H9 (cell line): ENCODE data around the gene MLC1. TPM values are rescaled to one million over a fixed set of nuclear protein-coding genes. Genes with fewer than 3 reads are reported as not detected.

Source experiments
- DNase-seq: peaks from one replicate; pipeline ENCODE4 v3.0.0-alpha.2; 2017
- H2AFZ ChIP-seq: one replicate; pipeline ENCODE4 v1.6.1; 2013; ENCODE audit warnings: mild to moderate bottlenecking, low read length, control low read depth, moderate library complexity
- H2AK5ac ChIP-seq: 2 replicates; pipeline ENCODE4 v1.6.1; 2013; ENCODE audit warnings: low read length, control low read depth, mixed read lengths; ENCODE audit not compliant: insufficient read length
- H2BK120ac ChIP-seq: one replicate; pipeline ENCODE4 v1.6.1; 2013; ENCODE audit warnings: low read depth, mild to moderate bottlenecking, low read length, control low read depth, inconsistent platforms; ENCODE audit not compliant: poor library complexity, severe bottlenecking
- H2BK12ac ChIP-seq: 2 replicates; pipeline ENCODE4 v1.6.1; 2013; ENCODE audit warnings: low read length, control low read depth, mixed read lengths, low read depth; ENCODE audit not compliant: insufficient read length
- H2BK15ac ChIP-seq: 2 replicates; pipeline ENCODE4 v1.6.1; 2013; ENCODE audit warnings: low read depth, low read length, control low read depth
- H2BK20ac ChIP-seq: one replicate; pipeline ENCODE4 v1.6.1; 2013; ENCODE audit warnings: low read depth, mild to moderate bottlenecking, low read length, control low read depth, inconsistent platforms; ENCODE audit not compliant: poor library complexity, severe bottlenecking
- H2BK5ac ChIP-seq: 2 replicates; pipeline ENCODE4 v1.6.1; 2013; ENCODE audit warnings: low read length, control low read depth, mixed read lengths; ENCODE audit not compliant: insufficient read length
- H3K14ac ChIP-seq: 2 replicates; pipeline ENCODE4 v1.6.1; 2013; ENCODE audit warnings: low read length, control low read depth; ENCODE audit not compliant: insufficient read depth
- H3K18ac ChIP-seq: 2 replicates; pipeline ENCODE4 v1.6.1; 2013; ENCODE audit warnings: low read depth, mild to moderate bottlenecking, mixed read lengths, low read length, control low read depth; ENCODE audit not compliant: insufficient read length
- H3K23ac ChIP-seq: 2 replicates; pipeline ENCODE4 v1.6.1; 2013; ENCODE audit warnings: low read length, control low read depth, mixed read lengths, low read depth; ENCODE audit not compliant: insufficient read length
- H3K23me2 ChIP-seq: 2 replicates; pipeline ENCODE4 v1.6.1; 2013; ENCODE audit warnings: low read depth, mild to moderate bottlenecking, mixed read lengths, low read length, control low read depth; ENCODE audit not compliant: insufficient read length, poor library complexity, severe bottlenecking
- H3K27ac ChIP-seq: 2 replicates; pipeline ENCODE4 v1.5.1; 2013; ENCODE audit warnings: low read length, control low read depth, mixed read lengths, low read depth; ENCODE audit not compliant: insufficient read length
- H3K27me3 ChIP-seq: 2 replicates; pipeline ENCODE4 v1.6.1; 2013; ENCODE audit warnings: low read length, control low read depth, inconsistent platforms; ENCODE audit not compliant: insufficient read depth
- H3K4ac ChIP-seq: 2 replicates; pipeline ENCODE4 v1.6.1; 2013; ENCODE audit warnings: low read depth, mild to moderate bottlenecking, control low read depth, inconsistent platforms, low read length, moderate library complexity
- H3K4me1 ChIP-seq: 2 replicates; pipeline ENCODE4 v1.6.1; 2013; ENCODE audit warnings: low read length, control low read depth, inconsistent platforms; ENCODE audit not compliant: insufficient read depth
- H3K4me2 ChIP-seq: 2 replicates; pipeline ENCODE4 v1.6.1; 2013; ENCODE audit warnings: low read length, control low read depth, mixed read lengths; ENCODE audit not compliant: insufficient read length, insufficient read depth
- H3K56ac ChIP-seq: 2 replicates; pipeline ENCODE4 v1.6.1; 2013; ENCODE audit warnings: low read depth, mild to moderate bottlenecking, mixed read lengths, low read length, control low read depth; ENCODE audit not compliant: insufficient read length
- H3K79me1 ChIP-seq: 2 replicates; pipeline ENCODE4 v1.6.1; 2013; ENCODE audit warnings: low read depth, mild to moderate bottlenecking, moderate library complexity, low read length, control low read depth, inconsistent platforms; ENCODE audit not compliant: insufficient read depth, poor library complexity, severe bottlenecking
- H3K79me2 ChIP-seq: 2 replicates; pipeline ENCODE4 v1.6.1; 2013; ENCODE audit warnings: low read length, control low read depth, inconsistent platforms; ENCODE audit not compliant: insufficient read depth
- H3K9ac ChIP-seq: 2 replicates; pipeline ENCODE4 v1.6.1; 2013; ENCODE audit warnings: low read length, control low read depth, mixed read lengths; ENCODE audit not compliant: insufficient read length; ENCODE audit errors: extremely low read depth
- H3K9me3 ChIP-seq: one replicate; pipeline ENCODE4 v1.6.1; 2013; ENCODE audit warnings: low read depth, low read length, inconsistent platforms; ENCODE audit not compliant: control insufficient read depth
- H3T11ph ChIP-seq: one replicate; pipeline ENCODE4 v1.6.1; 2013; ENCODE audit warnings: mild to moderate bottlenecking, low read length, control low read depth, inconsistent platforms
- H4K20me1 ChIP-seq: one replicate; pipeline ENCODE4 v1.6.1; 2013; ENCODE audit not compliant: control insufficient read depth, insufficient read length, insufficient read depth
- H4K5ac ChIP-seq: 2 replicates; pipeline ENCODE4 v1.6.1; 2013; ENCODE audit warnings: low read depth, mild to moderate bottlenecking, mixed read lengths, low read length, control low read depth; ENCODE audit not compliant: insufficient read length
- H4K8ac ChIP-seq: replicated peaks from 2 replicates; pipeline ENCODE4 v1.6.1; 2013; ENCODE audit warnings: low read length, control low read depth, mixed read lengths, low read depth; ENCODE audit not compliant: insufficient read length
- H4K91ac ChIP-seq: 2 replicates; pipeline ENCODE4 v1.6.1; 2013; ENCODE audit warnings: low read depth, mild to moderate bottlenecking, moderate library complexity, mixed read lengths, low read length, control low read depth; ENCODE audit not compliant: insufficient read length
- H3K27ac Mint-ChIP-seq, 3 experiments: 2 replicates in 2 of 3; 3 replicates in 1 of 3; pipeline ENCODE4 v1.8.0; 2020 to 2021; ENCODE audit warnings: mixed read lengths in 3 of 3, mild to moderate bottlenecking in 1 of 3, moderate library complexity in 1 of 3
- H3K27me3 Mint-ChIP-seq: 2 replicates; pipeline ENCODE4 v1.8.0; 2021; ENCODE audit warnings: low read depth, mild to moderate bottlenecking, moderate library complexity, mixed read lengths
- H3K36me3 Mint-ChIP-seq, 3 experiments: 2 replicates in 2 of 3; 3 replicates in 1 of 3; pipeline ENCODE4 v1.8.0; 2020 to 2021; ENCODE audit warnings: low read depth in 3 of 3, mixed read lengths in 3 of 3; ENCODE audit not compliant: insufficient read depth in 1 of 3
- H3K4me1 Mint-ChIP-seq, 2 experiments: 2 replicates each; pipeline ENCODE4 v1.8.0; 2020; ENCODE audit warnings: mixed read lengths in 2 of 2
- H3K4me3 Mint-ChIP-seq, 2 experiments: 2 replicates in 1 of 2; 3 replicates in 1 of 2; pipeline ENCODE4 v1.8.0; 2020 to 2021; ENCODE audit warnings: mild to moderate bottlenecking in 2 of 2, mixed read lengths in 2 of 2, moderate library complexity in 1 of 2
- H3K9me3 Mint-ChIP-seq, 2 experiments: 2 replicates in 1 of 2; 3 replicates in 1 of 2; pipeline ENCODE4 v1.8.0; 2020; ENCODE audit warnings: mild to moderate bottlenecking in 2 of 2, mixed read lengths in 2 of 2, moderate library complexity in 1 of 2
- WGBS: extraction: QIAGEN DNeasy Blood & Tissue Kit; methylation state at CpG from one replicate; pipeline ENCODE4 v1.1.7; 2013; ENCODE audit warnings: missing lambda C conversion rate, low lambda C conversion rate, mixed read lengths; ENCODE audit not compliant: insufficient read length; ENCODE audit errors: extremely low coverage; 5-methylcytosine and 5-hydroxymethylcytosine counted together
- total RNA-seq: library from RNA; stranded (reverse); gene quantifications from 2 replicates; pipeline ENCODE4 v1.2.1, GENCODE V29; 2021
- TF ChIP-seq, protein P1 (sequence below): fragments of 200-600 bp; sonication (generic); conservative IDR thresholded peaks from 3 replicates; pipeline ENCODE4 v1.8.0; 2021; ENCODE audit warnings: antibody characterized with exemption, mild to moderate bottlenecking

The MLC1 gene
- total RNA-seq, 1 experiment from 2014 or later: not detected

DNA sequence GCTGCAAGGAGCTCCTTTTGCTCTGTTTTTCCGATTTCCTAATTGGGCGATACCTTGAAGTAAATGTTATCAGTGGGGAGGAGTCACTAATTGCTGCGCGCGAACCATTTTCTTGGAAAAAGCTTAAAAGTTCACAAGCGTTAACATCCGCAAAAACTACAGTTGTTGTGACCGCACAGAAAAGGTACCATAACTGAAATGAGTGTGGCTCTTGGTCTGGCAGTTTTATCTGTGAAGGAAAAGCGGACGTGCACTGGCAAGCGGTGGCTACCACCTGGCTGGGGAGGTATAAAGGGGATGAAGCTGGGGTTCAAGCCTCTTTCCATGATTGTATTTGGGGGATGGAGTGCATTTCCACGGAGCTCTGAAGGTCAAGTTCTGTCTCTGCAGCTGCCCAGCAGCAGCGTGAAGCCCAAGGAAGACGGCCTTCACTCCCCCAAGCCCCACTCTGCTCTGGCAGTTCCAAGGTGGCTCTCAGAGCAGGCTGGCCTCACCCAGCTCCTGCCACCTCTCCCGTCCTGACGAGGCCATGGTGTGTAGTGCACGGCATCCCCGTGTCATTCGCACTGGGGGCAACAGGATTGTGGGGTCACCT, 32.0 kb upstream of the MLC1 start:
- Histone ChIP-seq H3K56ac (no peak overlapping the region), H3K79me1 (no peaks in the 10 kb centered on the region), H3K27me3 (no peaks in the 10 kb centered on the region), H3K4me2 (no peak overlapping the region), H4K91ac (no peak overlapping the region), H2AFZ (no peak overlapping the region), H2AK5ac (no peak overlapping the region), H2BK12ac (no peak overlapping the region), H4K5ac (no peak overlapping the region), H3K9ac (no peak overlapping the region), H3K23me2 (no peaks in the 10 kb centered on the region), H3K9me3 (no peaks in the 10 kb centered on the region), H4K8ac (no peak overlapping the region), H3K4ac (no peak overlapping the region), H3K23ac (no peak overlapping the region), H3T11ph (no peak overlapping the region), H2BK120ac (no peak overlapping the region), H2BK15ac (no peak overlapping the region), H2BK20ac (no peak overlapping the region), H4K20me1 (no peaks in the 10 kb centered on the region), H3K79me2 (no peaks in the 10 kb centered on the region), H3K14ac (no peak overlapping the region; the same call in 1 of the 2 replicates), H3K4me1 (no peaks in the 10 kb centered on the region), H3K27ac (no peak overlapping the region), H3K18ac (no peak overlapping the region), H2BK5ac (no peak overlapping the region)
- no peak overlapping the region for H3K4me3 Mint-ChIP-seq
- H3K4me1 Mint-ChIP-seq: peaks cover 0 to 6% of the 10 kb centered on the region in 2 experiments; a peak in 3 of 4 replicates
- H3K27me3 Mint-ChIP-seq: peaks cover 35% of the 10 kb centered on the region
- no peak for DNase-seq
- TF ChIP-seq, protein P1, sequence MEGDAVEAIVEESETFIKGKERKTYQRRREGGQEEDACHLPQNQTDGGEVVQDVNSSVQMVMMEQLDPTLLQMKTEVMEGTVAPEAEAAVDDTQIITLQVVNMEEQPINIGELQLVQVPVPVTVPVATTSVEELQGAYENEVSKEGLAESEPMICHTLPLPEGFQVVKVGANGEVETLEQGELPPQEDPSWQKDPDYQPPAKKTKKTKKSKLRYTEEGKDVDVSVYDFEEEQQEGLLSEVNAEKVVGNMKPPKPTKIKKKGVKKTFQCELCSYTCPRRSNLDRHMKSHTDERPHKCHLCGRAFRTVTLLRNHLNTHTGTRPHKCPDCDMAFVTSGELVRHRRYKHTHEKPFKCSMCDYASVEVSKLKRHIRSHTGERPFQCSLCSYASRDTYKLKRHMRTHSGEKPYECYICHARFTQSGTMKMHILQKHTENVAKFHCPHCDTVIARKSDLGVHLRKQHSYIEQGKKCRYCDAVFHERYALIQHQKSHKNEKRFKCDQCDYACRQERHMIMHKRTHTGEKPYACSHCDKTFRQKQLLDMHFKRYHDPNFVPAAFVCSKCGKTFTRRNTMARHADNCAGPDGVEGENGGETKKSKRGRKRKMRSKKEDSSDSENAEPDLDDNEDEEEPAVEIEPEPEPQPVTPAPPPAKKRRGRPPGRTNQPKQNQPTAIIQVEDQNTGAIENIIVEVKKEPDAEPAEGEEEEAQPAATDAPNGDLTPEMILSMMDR: no peak
- H3K9me3 Mint-ChIP-seq: no peaks in the 10 kb centered on the region; a peak in 2 of 5 replicates
- no peak overlapping the region for H3K27ac Mint-ChIP-seq
- no CpG with 5 or more reads among the region's 19 CpGs for WGBS
- H3K36me3 Mint-ChIP-seq: no peaks in the 10 kb centered on the region
